Spleen (tissue), 11 donors: Measurements from ENCODE around the gene FRAS1. TPM values are rescaled to one million over a fixed set of nuclear protein-coding genes. Genes with fewer than 3 reads are reported as not detected.

Experiments
- DNase-seq: peaks from one replicate; pipeline ENCODE4 v3.0.0-alpha.2; 2020
- H3K27ac ChIP-seq, 8 donors: fragments of 200-600 bp; sonication (generic) in 7 of 8; 1 replicate in 4 of 8; 2 replicates in 4 of 8; pipeline versions ENCODE4 v1.5.0 to v1.8.0; 2016 to 2021; ENCODE audit warnings: inconsistent platforms in 4 of 8, mild to moderate bottlenecking in 4 of 8, moderate library complexity in 1 of 8
- H3K27me3 ChIP-seq, 7 donors: fragments of 200-600 bp; sonication (generic) in 6 of 7; replicated peaks in 1 of 7; 1 replicate in 4 of 7; 2 replicates in 3 of 7; pipeline versions ENCODE4 v1.5.0 to v1.8.0; 2016 to 2021; ENCODE audit warnings: inconsistent platforms in 3 of 7, mild to moderate bottlenecking in 1 of 7
- H3K36me3 ChIP-seq, 6 donors: fragments of 200-600 bp; sonication (generic) in 5 of 6; 1 replicate in 4 of 6; 2 replicates in 2 of 6; pipeline versions ENCODE4 v1.5.0 to v1.8.0; 2016 to 2021; ENCODE audit warnings: inconsistent platforms in 2 of 6
- H3K4me1 ChIP-seq, 6 donors: fragments of 200-600 bp; sonication (generic) in 5 of 6; 1 replicate in 3 of 6; 2 replicates in 3 of 6; pipeline versions ENCODE4 v1.5.0 to v1.8.0; 2016 to 2021; ENCODE audit warnings: inconsistent platforms in 3 of 6
- H3K4me3 ChIP-seq, 8 donors: fragments of 200-600 bp; sonication (generic) in 7 of 8; 1 replicate in 4 of 8; 2 replicates in 4 of 8; pipeline versions ENCODE4 v1.5.0 to v1.8.0; 2016 to 2021; ENCODE audit warnings: inconsistent platforms in 4 of 8, mild to moderate bottlenecking in 4 of 8, moderate library complexity in 2 of 8
- H3K9me3 ChIP-seq, 8 donors: fragments of 200-600 bp; sonication (generic) in 7 of 8; 1 replicate in 4 of 8; 2 replicates in 4 of 8; pipeline versions ENCODE4 v1.5.0 to v1.8.0; 2016 to 2021; ENCODE audit warnings: inconsistent platforms in 4 of 8
- POLR2A ChIP-seq, 3 donors: fragments of 450-650 bp; IDR thresholded peaks; one replicate each; pipeline ENCODE4 v1.5.1; 2017; ENCODE audit warnings: antibody characterized with exemption in 3 of 3, mild to moderate bottlenecking in 1 of 3
- POLR2AphosphoS5 ChIP-seq, 3 donors: sonication (generic); formaldehyde crosslinking; IDR thresholded peaks; one replicate each; pipeline ENCODE4 v1.5.1; 2017; ENCODE audit warnings: antibody characterized with exemption in 3 of 3
- WGBS, 5 donors: extraction: QIAGEN DNeasy Blood & Tissue Kit in 3 of 5; methylation state at CpG; one replicate each; pipeline versions ENCODE4 v1.1.5 to v1.1.7; 2013 to 2018; 5-methylcytosine and 5-hydroxymethylcytosine counted together
- intact Hi-C: fragments of 100-400 bp; cut with DNase I; formaldehyde crosslinking; loops from one replicate; pipeline ENCODE4 v1.15.0; 2023; ENCODE audit warnings: low total_unique reads
- polyA plus RNA-seq, 3 donors: library from polyadenylated mRNA; stranded (reverse); fragments of 200-250 nt; gene quantifications; one replicate each; pipeline ENCODE4 v1.2.1, GENCODE V29; 2013
- total RNA-seq, 7 donors: library from RNA; depleted of rRNA in 3 of 7; stranded (reverse); fragments of >200 nt in 3 of 7; fragmentation: NEBNext Ultra II Directional in 4 of 7; extraction: Animal tissue kit (Norgen Biotek cat#: 25700) in 4 of 7; gene quantifications; one replicate each; pipeline versions ENCODE4 v1.1.0 to v1.2.1, GENCODE V29; 2016 to 2021
- TF ChIP-seq, protein P1 (sequence below), 11 experiments: fragments of 200-600 bp in 7 of 11; fragments of 450-650 bp in 4 of 11; sonication (generic) in 4 of 11; IDR thresholded peaks in 8 of 11; conservative IDR thresholded peaks in 3 of 11; 1 replicate in 7 of 11; 2 replicates in 4 of 11; pipeline versions ENCODE4 v1.4.0 to v1.8.0; 2016 to 2021; ENCODE audit warnings: antibody characterized with exemption in 11 of 11, inconsistent platforms in 4 of 11, mild to moderate bottlenecking in 1 of 11
- donor health status: healthy with polysubstance abuse.
- donor health status: DM: no; HTN: no; CAD: no; lungs with moderate emphysema.
- donor health status: DM: no; HTN: no; CAD: no.
- donor health status: Bipolar disorder and iron deficiency.
- donor health status: healthy.
- donor health status: DM: no; HTN: no; CAD: no.
- donor health status: DM: yes; HTN: yes; CAD: no.

Gene FRAS1
- total and polyA plus RNA-seq, 10 donors = 0.10 to 3.0 (median 1.3) TPM

GRCh38 chr4:78074759-78075158, 17.6 kb downstream of the FRAS1 start:
- TF ChIP-seq POLR2A (IDR thresholded peaks at IDR 0.05) (no peak), POLR2AphosphoS5 (IDR thresholded peaks at IDR 0.05) (no peak)
- TF ChIP-seq, protein P1, sequence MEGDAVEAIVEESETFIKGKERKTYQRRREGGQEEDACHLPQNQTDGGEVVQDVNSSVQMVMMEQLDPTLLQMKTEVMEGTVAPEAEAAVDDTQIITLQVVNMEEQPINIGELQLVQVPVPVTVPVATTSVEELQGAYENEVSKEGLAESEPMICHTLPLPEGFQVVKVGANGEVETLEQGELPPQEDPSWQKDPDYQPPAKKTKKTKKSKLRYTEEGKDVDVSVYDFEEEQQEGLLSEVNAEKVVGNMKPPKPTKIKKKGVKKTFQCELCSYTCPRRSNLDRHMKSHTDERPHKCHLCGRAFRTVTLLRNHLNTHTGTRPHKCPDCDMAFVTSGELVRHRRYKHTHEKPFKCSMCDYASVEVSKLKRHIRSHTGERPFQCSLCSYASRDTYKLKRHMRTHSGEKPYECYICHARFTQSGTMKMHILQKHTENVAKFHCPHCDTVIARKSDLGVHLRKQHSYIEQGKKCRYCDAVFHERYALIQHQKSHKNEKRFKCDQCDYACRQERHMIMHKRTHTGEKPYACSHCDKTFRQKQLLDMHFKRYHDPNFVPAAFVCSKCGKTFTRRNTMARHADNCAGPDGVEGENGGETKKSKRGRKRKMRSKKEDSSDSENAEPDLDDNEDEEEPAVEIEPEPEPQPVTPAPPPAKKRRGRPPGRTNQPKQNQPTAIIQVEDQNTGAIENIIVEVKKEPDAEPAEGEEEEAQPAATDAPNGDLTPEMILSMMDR (IDR thresholded peaks at IDR 0.05 in 8 of 11, conservative IDR thresholded peaks at IDR 0.05 in 3 of 11) = no peak
- no peaks in the 10 kb centered on the region for H3K4me1 ChIP-seq
- no peak for DNase-seq
- intact Hi-C loops = no loop called here
- H3K36me3 ChIP-seq = no peaks in the 10 kb centered on the region
- peaks cover 0 to 12% (median 0%) of the 10 kb centered on the region in 7 donors for H3K27me3 ChIP-seq
- WGBS, 5 donors = 85 to 94% (median 86%) methylated on average over 3 of the region's 3 CpGs
- H3K27ac ChIP-seq = no peak overlapping the region
- H3K9me3 ChIP-seq = no peaks in the 10 kb centered on the region
- no peak overlapping the region for H3K4me3 ChIP-seq

- intact Hi-C loops = no loop called here
- 91 to 100% (median 94%) methylated on average over 1 of the region's 1 CpG for WGBS, 5 donors
- DNase-seq = no peak
These were observed 18.9 kb downstream of the FRAS1 start for GRCh38 chr4:78075986-78076385.

GRCh38 chr4:78078101-78078500, 21.0 kb downstream of the FRAS1 start:
- peaks cover 0 to 12% (median 0%) of the 10 kb centered on the region in 7 donors for H3K27me3 ChIP-seq
- 91 to 98% (median 95%) methylated on average over 1 of the region's 1 CpG for WGBS, 5 donors

More at GRCh38 chr4:78075986-78076385, 18.9 kb downstream of the FRAS1 start:
- TF ChIP-seq POLR2AphosphoS5 (IDR thresholded peaks at IDR 0.05) (no peak), POLR2A (IDR thresholded peaks at IDR 0.05) (no peak)
- TF ChIP-seq, protein P1 (IDR thresholded peaks at IDR 0.05 in 8 of 11, conservative IDR thresholded peaks at IDR 0.05 in 3 of 11) = no peak
- no peaks in the 10 kb centered on the region for H3K36me3 ChIP-seq
- H3K27ac ChIP-seq = no peak overlapping the region
- no peaks in the 10 kb centered on the region for H3K9me3 ChIP-seq
- no peak overlapping the region for H3K4me3 ChIP-seq
- H3K4me1 ChIP-seq = no peaks in the 10 kb centered on the region
- peaks cover 0 to 12% (median 0%) of the 10 kb centered on the region in 7 donors for H3K27me3 ChIP-seq

DNA sequence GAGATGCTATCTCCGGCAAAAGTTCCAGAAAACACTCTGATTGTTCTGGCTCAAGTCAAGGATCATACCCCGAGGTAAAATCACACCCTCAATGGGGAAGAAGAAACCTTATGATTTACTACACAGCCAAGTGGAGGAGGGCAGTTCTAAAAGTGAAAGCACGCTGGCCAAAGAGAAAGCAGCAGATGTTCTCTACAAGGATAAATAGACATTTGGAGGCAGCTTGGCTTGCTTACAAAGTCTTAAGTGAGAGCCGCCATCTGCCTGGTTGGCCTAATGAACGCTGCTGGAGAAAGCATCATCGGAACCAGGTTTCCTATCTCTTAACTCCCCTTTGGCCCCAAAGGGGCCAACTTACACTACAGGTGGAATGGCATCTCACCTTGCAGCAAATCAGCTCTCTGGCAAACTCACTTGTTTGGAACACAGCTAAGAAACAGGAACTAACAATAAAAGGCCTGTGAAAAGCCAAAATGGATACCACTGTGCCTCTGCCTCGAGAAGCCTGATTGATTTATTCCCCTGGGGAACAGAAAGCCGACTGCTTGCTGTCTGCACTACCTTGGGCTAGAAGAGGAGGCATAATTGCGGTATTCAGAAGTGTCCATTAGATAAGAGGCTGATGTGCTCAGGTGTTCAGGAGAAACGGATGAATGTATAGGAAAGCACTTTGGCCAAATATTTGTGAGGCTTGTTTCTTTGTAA, 22.8 kb downstream of the FRAS1 start:
- TF ChIP-seq POLR2A (IDR thresholded peaks at IDR 0.05) = no peak
- peaks cover 0 to under 1% (median 0%) of the 10 kb centered on the region in 7 donors for H3K27me3 ChIP-seq
- no peaks in the 10 kb centered on the region for H3K36me3 ChIP-seq
- no peaks in the 10 kb centered on the region for H3K9me3 ChIP-seq
- WGBS, 5 donors = 62 to 74% (median 68%) methylated on average over 10 of the region's 10 CpGs
- DNase-seq = no peak
- no peaks in the 10 kb centered on the region for H3K4me1 ChIP-seq
- intact Hi-C loops = no loop called here
- H3K27ac ChIP-seq = no peak overlapping the region
- H3K4me3 ChIP-seq = no peak overlapping the region

More at GRCh38 chr4:78078101-78078500, 21.0 kb downstream of the FRAS1 start:
- H3K36me3 ChIP-seq = no peaks in the 10 kb centered on the region
- H3K27ac ChIP-seq = no peak overlapping the region
- DNase-seq = no peak
- intact Hi-C loops = no loop called here
- no peak overlapping the region for H3K4me3 ChIP-seq
- TF ChIP-seq POLR2AphosphoS5 (IDR thresholded peaks at IDR 0.05) = no peak
- TF ChIP-seq, protein P1 (IDR thresholded peaks at IDR 0.05 in 8 of 11, conservative IDR thresholded peaks at IDR 0.05 in 3 of 11) = no peak
- TF ChIP-seq POLR2A (IDR thresholded peaks at IDR 0.05) = no peak
- H3K4me1 ChIP-seq = no peaks in the 10 kb centered on the region
- no peaks in the 10 kb centered on the region for H3K9me3 ChIP-seq
